GM18867 (cell line): Measurements from ENCODE around the gene KRTAP9-6.
"Not testable (repeated sequence)": the region's sequence is repeated elsewhere in the genome, so short reads cannot be mapped to it uniquely, and the experiment has no call there.

Source experiments
- ATAC-seq: cut with Tn5 transposase; IDR thresholded peaks from one replicate; pipeline ENCODE4 v1.9.1; 2021; ENCODE audit warnings: mild to moderate bottlenecking, moderate library complexity; ENCODE audit not compliant: unreplicated experiment

Gene KRTAP9-6

GRCh38 chr17:41267711-41268110, 2.5 kb downstream of the KRTAP9-6 start:
- no peak for ATAC-seq

GRCh38 chr17:41271323-41271722, 6.1 kb downstream of the KRTAP9-6 start:
- not testable (repeated sequence) for ATAC-seq

- ATAC-seq, result no peak
These were observed 6.7 kb downstream of the KRTAP9-6 start for GRCh38 chr17:41271858-41272257.

GRCh38 chr17:41275648-41276190, 10.5 kb downstream of the KRTAP9-6 start, which contains the start of gene KRTAP9-7:
Gene KRTAP9-7 (plus strand): TSS chr17:41275698. CDS start chr17:41275698, 0 bp downstream.
- ATAC-seq, result not testable (repeated sequence)

- no peak for ATAC-seq
These were observed 13.2 kb downstream of the KRTAP9-6 start for GRCh38 chr17:41278176-41278955.

GRCh38 chr17:41284043-41284442, 18.9 kb downstream of the KRTAP9-6 start:
- ATAC-seq, result no peak

- ATAC-seq, result no peak
These were observed 19.4 kb downstream of the KRTAP9-6 start for GRCh38 chr17:41284546-41284945.

GRCh38 chr17:41287050-41287449, 21.9 kb downstream of the KRTAP9-6 start:
- no peak for ATAC-seq

- no peak for ATAC-seq
These were observed 28.8 kb downstream of the KRTAP9-6 start for GRCh38 chr17:41294016-41294415.

- no peak for ATAC-seq
These were observed 31.7 kb downstream of the KRTAP9-6 start for GRCh38 chr17:41296846-41297245.

- no peak for ATAC-seq
These were observed 33.4 kb downstream of the KRTAP9-6 start for GRCh38 chr17:41298458-41299135.

- ATAC-seq, result no peak
These were observed 36.1 kb downstream of the KRTAP9-6 start for GRCh38 chr17:41301204-41301790.

GRCh38 chr17:41301916-41302901, 37.0 kb downstream of the KRTAP9-6 start, which contains the start of gene KRTAP29-1:
Gene KRTAP29-1 (minus strand): TSS chr17:41302851. CDS start chr17:41302851, 0 bp downstream.
- no peak for ATAC-seq

- no peak for ATAC-seq
These were observed 37.8 kb downstream of the KRTAP9-6 start for GRCh38 chr17:41302981-41303380.

- no peak for ATAC-seq
These were observed 38.9 kb downstream of the KRTAP9-6 start for GRCh38 chr17:41304091-41304490.

- no peak for ATAC-seq
These were observed 42.5 kb downstream of the KRTAP9-6 start for GRCh38 chr17:41307647-41308046.

- ATAC-seq, result peak; percentile 65
These were observed 43.2 kb downstream of the KRTAP9-6 start for GRCh38 chr17:41308251-41308917.

- ATAC-seq, result no peak
These were observed 43.8 kb downstream of the KRTAP9-6 start, which contains the start of gene KRTAP16-1 for GRCh38 chr17:41308918-41309359. Gene KRTAP16-1 (minus strand): TSS chr17:41309309. CDS start chr17:41309253, 56 bp downstream.

- no peak for ATAC-seq
These were observed 45.9 kb downstream of the KRTAP9-6 start for GRCh38 chr17:41311111-41311510.
